Measurements from ENCODE around the gene RNASE13. TPM values are rescaled to one million over a fixed set of nuclear protein-coding genes. Genes with fewer than 3 reads are reported as not detected.
A peak's percentile ranks its signal among the peaks of the same experiment; 100 is the strongest.

Gene RNASE13
- not detected in 2 replicates for total RNA-seq (2014; rRNA removed; shearing (Covaris generic))

GRCh38 chr14:21034707-21035106 lies at the start of gene RNASE13:
RNASE13 (minus strand) TSS chr14:21034807; CDS start chr14:21034288, 519 bp downstream.
- Histone ChIP-seq H3K4me3 (ENCODE audit: insufficient read depth, low read depth, low read length) (no peak within 1 kb of the TSS), H3K27me3 (ENCODE audit: control insufficient read depth, insufficient read depth, low read length) (no peaks in the 10 kb centered on the region; the same call in 1 of the 2 replicates), H3K36me3 (replicated peaks; ENCODE audit: control insufficient read depth, insufficient read depth, low read length) (no peaks in the 10 kb centered on the region)
- no peak for DNase-seq

- peaks cover 45% of the 10 kb centered on the region for H3K36me3 ChIP-seq (replicated peaks; ENCODE audit: control insufficient read depth, insufficient read depth, low read length)
- no peak for DNase-seq
- H3K4me3 ChIP-seq (ENCODE audit: insufficient read depth, low read depth, low read length), result no peak overlapping the region
- H3K27me3 ChIP-seq (ENCODE audit: control insufficient read depth, insufficient read depth, low read length), result no peaks in the 10 kb centered on the region
These were observed 49.8 kb upstream of the RNASE13 start for GRCh38 chr14:21084396-21084795.

GRCh38 chr14:21083565-21084325 lies 49.1 kb upstream of the RNASE13 start:
- Histone ChIP-seq H3K27me3 (ENCODE audit: control insufficient read depth, insufficient read depth, low read length) (no peaks in the 10 kb centered on the region), H3K36me3 (replicated peaks; ENCODE audit: control insufficient read depth, insufficient read depth, low read length) (peaks cover 46% of the 10 kb centered on the region), H3K4me3 (ENCODE audit: insufficient read depth, low read depth, low read length) (no peak overlapping the region)
- DNase-seq, result no peak

GRCh38 chr14:21081521-21082142 lies 47.0 kb upstream of the RNASE13 start:
- H3K4me3 ChIP-seq (ENCODE audit: insufficient read depth, low read depth, low read length), result no peak overlapping the region
- no peaks in the 10 kb centered on the region for H3K27me3 ChIP-seq (ENCODE audit: control insufficient read depth, insufficient read depth, low read length)
- peak; percentile 57 for DNase-seq
- peaks cover 53% of the 10 kb centered on the region for H3K36me3 ChIP-seq (replicated peaks; ENCODE audit: control insufficient read depth, insufficient read depth, low read length)

GRCh38 chr14:21078726-21079125 lies 44.1 kb upstream of the RNASE13 start:
- DNase-seq, result no peak
- Histone ChIP-seq H3K27me3 (ENCODE audit: control insufficient read depth, insufficient read depth, low read length) (no peaks in the 10 kb centered on the region), H3K36me3 (replicated peaks; ENCODE audit: control insufficient read depth, insufficient read depth, low read length) (peaks cover 42% of the 10 kb centered on the region), H3K4me3 (ENCODE audit: insufficient read depth, low read depth, low read length) (no peak overlapping the region)

GRCh38 chr14:21078287-21078686 lies 43.7 kb upstream of the RNASE13 start:
- peaks cover 40% of the 10 kb centered on the region for H3K36me3 ChIP-seq (replicated peaks; ENCODE audit: control insufficient read depth, insufficient read depth, low read length)
- no peak overlapping the region for H3K4me3 ChIP-seq (ENCODE audit: insufficient read depth, low read depth, low read length)

GRCh38 chr14:21077672-21078071 lies 43.1 kb upstream of the RNASE13 start:
- Histone ChIP-seq H3K27me3 (ENCODE audit: control insufficient read depth, insufficient read depth, low read length) (no peaks in the 10 kb centered on the region; the same call in 1 of the 2 replicates), H3K36me3 (replicated peaks; ENCODE audit: control insufficient read depth, insufficient read depth, low read length) (peaks cover 40% of the 10 kb centered on the region), H3K4me3 (ENCODE audit: insufficient read depth, low read depth, low read length) (no peak overlapping the region)

More at GRCh38 chr14:21078287-21078686, 43.7 kb upstream of the RNASE13 start:
- DNase-seq, result no peak
- no peaks in the 10 kb centered on the region for H3K27me3 ChIP-seq (ENCODE audit: control insufficient read depth, insufficient read depth, low read length)

GRCh38 chr14:21075719-21076437 lies 41.3 kb upstream of the RNASE13 start:
- Histone ChIP-seq H3K4me3 (ENCODE audit: insufficient read depth, low read depth, low read length) (no peak overlapping the region), H3K27me3 (ENCODE audit: control insufficient read depth, insufficient read depth, low read length) (no peaks in the 10 kb centered on the region; the same call in 1 of the 2 replicates), H3K36me3 (replicated peaks; ENCODE audit: control insufficient read depth, insufficient read depth, low read length) (peaks cover 33% of the 10 kb centered on the region)
- peak; percentile 24 for DNase-seq

More at GRCh38 chr14:21077672-21078071, 43.1 kb upstream of the RNASE13 start:
- DNase-seq, result no peak

- peaks cover 27% of the 10 kb centered on the region for H3K36me3 ChIP-seq (replicated peaks; ENCODE audit: control insufficient read depth, insufficient read depth, low read length)
These were observed 40.0 kb upstream of the RNASE13 start for GRCh38 chr14:21074398-21075272.

GRCh38 chr14:21073921-21074320 lies 39.3 kb upstream of the RNASE13 start:
- Histone ChIP-seq H3K27me3 (ENCODE audit: control insufficient read depth, insufficient read depth, low read length) (peaks cover 4% of the 10 kb centered on the region), H3K4me3 (ENCODE audit: insufficient read depth, low read depth, low read length) (no peak overlapping the region), H3K36me3 (replicated peaks; ENCODE audit: control insufficient read depth, insufficient read depth, low read length) (peaks cover 24% of the 10 kb centered on the region)
- DNase-seq, result no peak

More at GRCh38 chr14:21074398-21075272, 40.0 kb upstream of the RNASE13 start:
- no peaks in the 10 kb centered on the region; the same call in 1 of the 2 replicates for H3K27me3 ChIP-seq (ENCODE audit: control insufficient read depth, insufficient read depth, low read length)
- H3K4me3 ChIP-seq (ENCODE audit: insufficient read depth, low read depth, low read length), result no peak overlapping the region
- peak; percentile 43 for DNase-seq

GRCh38 chr14:21072781-21073339 lies 38.3 kb upstream of the RNASE13 start:
- Histone ChIP-seq H3K36me3 (replicated peaks; ENCODE audit: control insufficient read depth, insufficient read depth, low read length) (peaks cover 17% of the 10 kb centered on the region), H3K27me3 (ENCODE audit: control insufficient read depth, insufficient read depth, low read length) (peaks cover 7% of the 10 kb centered on the region), H3K4me3 (ENCODE audit: insufficient read depth, low read depth, low read length) (no peak overlapping the region)
- no peak for DNase-seq

- Histone ChIP-seq H3K27me3 (ENCODE audit: control insufficient read depth, insufficient read depth, low read length) (peaks cover 7% of the 10 kb centered on the region), H3K4me3 (ENCODE audit: insufficient read depth, low read depth, low read length) (peak overlapping the region; percentile 86), H3K36me3 (replicated peaks; ENCODE audit: control insufficient read depth, insufficient read depth, low read length) (peaks cover 13% of the 10 kb centered on the region)
- peak; percentile 68 for DNase-seq
These were observed 37.4 kb upstream of the RNASE13 start for GRCh38 chr14:21072031-21072473.

- Histone ChIP-seq H3K4me3 (ENCODE audit: insufficient read depth, low read depth, low read length) (peak overlapping the region; percentile 86), H3K36me3 (replicated peaks; ENCODE audit: control insufficient read depth, insufficient read depth, low read length) (peaks cover 10% of the 10 kb centered on the region), H3K27me3 (ENCODE audit: control insufficient read depth, insufficient read depth, low read length) (peaks cover 7% of the 10 kb centered on the region)
- peak; percentile 97 for DNase-seq
These were observed 36.8 kb upstream of the RNASE13 start for GRCh38 chr14:21071225-21072030.
